ENCODE measurements around the gene TANK.
"Not testable (repeated sequence)": the region's sequence is repeated elsewhere in the genome, so short reads cannot be mapped to it uniquely, and the experiment has no call there.

TANK gene

GRCh38 chr2:161122772-161123530, 37.3 kb upstream of the TANK start:
- no peak overlapping the region for H3K4me3 Mint-ChIP-seq
- peaks cover 9% of the 10 kb centered on the region for H3K4me1 Mint-ChIP-seq
- ATAC-seq (replicated peaks; ENCODE audit: extremely low read depth, poor library complexity, severe bottlenecking): no peak
- no peaks in the 10 kb centered on the region for H3K27me3 Mint-ChIP-seq
- H3K27ac Mint-ChIP-seq (ENCODE audit: low read depth): no peak overlapping the region
- DNase-seq (ENCODE audit: low spot score in 2 of 2): no peak
- H3K36me3 Mint-ChIP-seq (ENCODE audit: insufficient read depth): no peaks in the 10 kb centered on the region
- H3K9me3 Mint-ChIP-seq: no peaks in the 10 kb centered on the region

- Mint-ChIP-seq H3K27ac (ENCODE audit: low read depth) (no peak overlapping the region), H3K4me1 (peaks cover 9% of the 10 kb centered on the region), H3K36me3 (ENCODE audit: insufficient read depth) (no peaks in the 10 kb centered on the region), H3K27me3 (no peaks in the 10 kb centered on the region), H3K4me3 (no peak overlapping the region), H3K9me3 (no peaks in the 10 kb centered on the region)
- ATAC-seq (replicated peaks; ENCODE audit: extremely low read depth, poor library complexity, severe bottlenecking) (no peak), DNase-seq (ENCODE audit: low spot score in 2 of 2) (no peak)
These were observed 36.6 kb upstream of the TANK start for GRCh38 chr2:161123531-161124030.

GRCh38 chr2:161124201-161124600, 36.0 kb upstream of the TANK start:
- no peaks in the 10 kb centered on the region for H3K36me3 Mint-ChIP-seq (ENCODE audit: insufficient read depth)
- ATAC-seq (replicated peaks; ENCODE audit: extremely low read depth, poor library complexity, severe bottlenecking) (no peak), DNase-seq (ENCODE audit: low spot score in 2 of 2) (no peak)
- no peaks in the 10 kb centered on the region for H3K9me3 Mint-ChIP-seq
- H3K4me1 Mint-ChIP-seq: peaks cover 9% of the 10 kb centered on the region
- no peak overlapping the region for H3K4me3 Mint-ChIP-seq
- no peak overlapping the region for H3K27ac Mint-ChIP-seq (ENCODE audit: low read depth)
- H3K27me3 Mint-ChIP-seq: no peaks in the 10 kb centered on the region

GRCh38 chr2:161128885-161129284, 31.3 kb upstream of the TANK start:
- Mint-ChIP-seq H3K36me3 (ENCODE audit: insufficient read depth) (no peaks in the 10 kb centered on the region), H3K4me1 (no peaks in the 10 kb centered on the region), H3K27ac (ENCODE audit: low read depth) (no peak overlapping the region), H3K9me3 (peaks cover 4% of the 10 kb centered on the region), H3K27me3 (no peaks in the 10 kb centered on the region), H3K4me3 (no peak overlapping the region)
- no peak for ATAC-seq (replicated peaks; ENCODE audit: extremely low read depth, poor library complexity, severe bottlenecking)
- DNase-seq (ENCODE audit: low spot score in 2 of 2): no peak

GRCh38 chr2:161130354-161130753, 29.9 kb upstream of the TANK start:
- Mint-ChIP-seq H3K4me3 (no peak overlapping the region), H3K36me3 (ENCODE audit: insufficient read depth) (no peaks in the 10 kb centered on the region), H3K27me3 (no peaks in the 10 kb centered on the region), H3K27ac (ENCODE audit: low read depth) (no peak overlapping the region), H3K4me1 (peaks cover 6% of the 10 kb centered on the region), H3K9me3 (peaks cover 4% of the 10 kb centered on the region)
- no peak for ATAC-seq (replicated peaks; ENCODE audit: extremely low read depth, poor library complexity, severe bottlenecking)
- DNase-seq (ENCODE audit: low spot score in 2 of 2): no peak

- no peak overlapping the region for H3K27ac Mint-ChIP-seq (ENCODE audit: low read depth)
- H3K4me1 Mint-ChIP-seq: peaks cover 9% of the 10 kb centered on the region
- ATAC-seq (replicated peaks; ENCODE audit: extremely low read depth, poor library complexity, severe bottlenecking) (no peak), DNase-seq (ENCODE audit: low spot score in 2 of 2) (no peak)
- no peaks in the 10 kb centered on the region for H3K27me3 Mint-ChIP-seq
- H3K9me3 Mint-ChIP-seq: peaks cover 4% of the 10 kb centered on the region
- no peaks in the 10 kb centered on the region for H3K36me3 Mint-ChIP-seq (ENCODE audit: insufficient read depth)
- no peak overlapping the region for H3K4me3 Mint-ChIP-seq
These were observed 29.1 kb upstream of the TANK start for GRCh38 chr2:161131074-161131680.

- no peak for ATAC-seq (replicated peaks; ENCODE audit: extremely low read depth, poor library complexity, severe bottlenecking)
- H3K4me3 Mint-ChIP-seq: no peak overlapping the region
- H3K9me3 Mint-ChIP-seq: peaks cover 4% of the 10 kb centered on the region
- H3K4me1 Mint-ChIP-seq: peaks cover 16% of the 10 kb centered on the region
- H3K27ac Mint-ChIP-seq (ENCODE audit: low read depth): no peak overlapping the region
- no peak for DNase-seq (ENCODE audit: low spot score in 2 of 2)
- no peaks in the 10 kb centered on the region for H3K27me3 Mint-ChIP-seq
- peaks cover 2% of the 10 kb centered on the region for H3K36me3 Mint-ChIP-seq (ENCODE audit: insufficient read depth)
These were observed 28.4 kb upstream of the TANK start for GRCh38 chr2:161131804-161132203.

GRCh38 chr2:161132384-161132783, 27.8 kb upstream of the TANK start:
- H3K36me3 Mint-ChIP-seq (ENCODE audit: insufficient read depth); H3K27ac Mint-ChIP-seq (ENCODE audit: low read depth); H3K4me3 Mint-ChIP-seq; H3K9me3 Mint-ChIP-seq; DNase-seq (ENCODE audit: low spot score in 2 of 2); H3K27me3 Mint-ChIP-seq; ATAC-seq (replicated peaks; ENCODE audit: extremely low read depth, poor library complexity, severe bottlenecking): not testable (repeated sequence)
- H3K4me1 Mint-ChIP-seq: peaks cover 18% of the 10 kb centered on the region

- H3K4me1 Mint-ChIP-seq: peaks cover 20% of the 10 kb centered on the region
- no peak overlapping the region for H3K4me3 Mint-ChIP-seq
- ATAC-seq (replicated peaks; ENCODE audit: extremely low read depth, poor library complexity, severe bottlenecking) (no peak), DNase-seq (ENCODE audit: low spot score in 2 of 2) (no peak)
- no peak overlapping the region for H3K27ac Mint-ChIP-seq (ENCODE audit: low read depth)
- peaks cover 5% of the 10 kb centered on the region for H3K36me3 Mint-ChIP-seq (ENCODE audit: insufficient read depth)
- no peaks in the 10 kb centered on the region for H3K27me3 Mint-ChIP-seq
- H3K9me3 Mint-ChIP-seq: peaks cover 4% of the 10 kb centered on the region
These were observed 26.9 kb upstream of the TANK start for GRCh38 chr2:161133366-161133765.

GRCh38 chr2:161134547-161135518, 25.4 kb upstream of the TANK start:
- peaks cover 8% of the 10 kb centered on the region for H3K36me3 Mint-ChIP-seq (ENCODE audit: insufficient read depth)
- H3K27ac Mint-ChIP-seq (ENCODE audit: low read depth): peak overlapping the region; percentile 32
- H3K27me3 Mint-ChIP-seq: no peaks in the 10 kb centered on the region
- H3K4me3 Mint-ChIP-seq: no peak overlapping the region
- ATAC-seq (replicated peaks; ENCODE audit: extremely low read depth, poor library complexity, severe bottlenecking): no peak
- peaks cover 35% of the 10 kb centered on the region for H3K4me1 Mint-ChIP-seq
- DNase-seq (ENCODE audit: low spot score in 2 of 2): no peak
- peaks cover 4% of the 10 kb centered on the region for H3K9me3 Mint-ChIP-seq

GRCh38 chr2:161135951-161136593, 24.2 kb upstream of the TANK start:
- Mint-ChIP-seq H3K4me3 (peak overlapping the region; percentile 91), H3K4me1 (peaks cover 45% of the 10 kb centered on the region), H3K36me3 (ENCODE audit: insufficient read depth) (peaks cover 8% of the 10 kb centered on the region), H3K27ac (ENCODE audit: low read depth) (peak overlapping the region; percentile 97), H3K27me3 (no peaks in the 10 kb centered on the region), H3K9me3 (peaks cover 4% of the 10 kb centered on the region)
- ATAC-seq (replicated peaks; ENCODE audit: extremely low read depth, poor library complexity, severe bottlenecking): no peak
- DNase-seq (ENCODE audit: low spot score in 2 of 2): no peak

- H3K4me3 Mint-ChIP-seq: peak overlapping the region; percentile 91
These were observed 23.4 kb upstream of the TANK start for GRCh38 chr2:161136696-161137324.

More at GRCh38 chr2:161136696-161137324, 23.4 kb upstream of the TANK start:
- Mint-ChIP-seq H3K27me3 (no peaks in the 10 kb centered on the region), H3K4me1 (peaks cover 52% of the 10 kb centered on the region), H3K27ac (ENCODE audit: low read depth) (peak overlapping the region; percentile 97), H3K36me3 (ENCODE audit: insufficient read depth) (peaks cover 10% of the 10 kb centered on the region), H3K9me3 (peaks cover 4% of the 10 kb centered on the region)
- peak in 1 of 2 donors; percentile 53 for DNase-seq (ENCODE audit: low spot score in 2 of 2)
- ATAC-seq (replicated peaks; ENCODE audit: extremely low read depth, poor library complexity, severe bottlenecking): peak; percentile 79

Measured in central memory CD8-positive, alpha-beta T cell (primary cell).